HG02798 (cell line): ENCODE measurements around the gene NUMB.

Experiments
- ATAC-seq: cut with Tn5 transposase; IDR thresholded peaks from one replicate; pipeline ENCODE4 v1.9.1; 2021; ENCODE audit warnings: mild to moderate bottlenecking; ENCODE audit not compliant: unreplicated experiment, poor library complexity

NUMB gene

DNA sequence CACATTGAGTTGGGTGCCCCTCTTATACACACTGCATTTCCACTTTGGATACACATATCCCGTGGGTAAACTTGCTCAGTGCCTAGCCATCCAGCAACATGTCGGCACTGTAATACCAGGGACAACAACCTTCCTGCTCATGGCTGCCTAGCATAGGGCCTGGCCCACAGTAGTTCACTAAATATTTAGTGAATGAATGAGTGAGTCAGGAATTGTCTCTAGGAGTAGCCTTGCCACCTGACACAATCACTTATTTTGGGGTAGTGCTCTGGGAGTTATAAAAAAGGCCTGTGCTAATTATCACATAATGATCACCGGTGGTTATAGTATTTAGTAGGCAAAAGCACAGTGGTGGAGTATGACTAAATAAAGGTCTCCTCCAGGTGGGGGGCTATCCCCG, 8.5 kb upstream of the NUMB start:
- ATAC-seq, result no peak

- ATAC-seq, result no peak
These were observed 7.6 kb upstream of the NUMB start for GRCh38 chr14:73465823-73466532.

DNA sequence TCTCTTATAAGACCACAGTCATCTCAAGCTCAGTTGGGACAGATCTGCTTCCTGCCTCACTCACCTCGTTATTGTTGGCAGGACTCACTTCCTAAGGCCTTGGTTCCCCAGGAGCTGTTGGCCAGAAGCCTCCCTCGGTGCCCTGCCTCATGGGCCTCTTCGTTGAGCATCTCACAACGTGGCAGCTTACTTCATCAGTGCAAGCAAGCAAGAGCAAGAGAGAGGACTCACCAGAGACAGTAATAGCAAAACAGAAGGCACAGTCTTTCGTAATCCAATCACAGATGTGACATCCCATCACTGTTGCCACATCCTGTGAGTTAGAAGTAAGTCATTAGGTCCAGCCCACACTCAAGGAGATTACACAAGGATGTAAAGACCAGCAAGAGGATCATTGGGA, 5.1 kb upstream of the NUMB start:
- no peak for ATAC-seq

- ATAC-seq, result no peak
These were observed 4.5 kb upstream of the NUMB start for GRCh38 chr14:73462815-73463214.

DNA sequence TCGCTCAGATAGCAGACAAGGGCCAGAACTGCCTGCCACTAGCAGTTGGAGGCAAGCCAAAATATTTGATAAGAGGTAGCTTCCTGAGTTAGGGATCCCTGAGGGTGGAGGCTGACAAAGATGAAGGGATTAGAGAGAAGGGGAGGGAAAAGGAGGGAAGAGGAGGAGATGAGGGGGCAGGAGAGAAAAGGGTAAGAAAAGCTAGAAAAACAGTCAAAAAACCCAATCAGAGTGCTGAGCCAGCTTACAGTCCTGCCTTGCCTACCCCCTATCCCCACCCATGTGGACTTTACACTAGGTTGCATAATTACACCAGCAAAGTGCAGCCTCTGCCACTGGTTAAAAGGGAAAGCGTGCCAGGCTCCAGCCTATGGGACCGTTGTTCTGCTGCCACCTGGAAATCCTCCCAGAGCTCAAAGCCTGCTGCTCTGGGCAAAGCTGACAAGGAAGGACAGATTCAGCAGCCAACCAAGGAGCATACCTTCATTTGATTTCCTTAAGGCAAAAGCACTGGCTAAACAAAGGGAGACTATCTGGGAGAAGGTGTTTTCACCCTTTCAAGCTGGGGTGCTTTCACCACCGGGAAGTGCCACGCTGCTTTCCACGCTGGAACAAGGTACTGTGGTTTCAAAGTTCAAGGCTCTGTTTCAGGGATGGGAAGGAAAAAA, 3.8 kb upstream of the NUMB start:
- no peak for ATAC-seq

DNA sequence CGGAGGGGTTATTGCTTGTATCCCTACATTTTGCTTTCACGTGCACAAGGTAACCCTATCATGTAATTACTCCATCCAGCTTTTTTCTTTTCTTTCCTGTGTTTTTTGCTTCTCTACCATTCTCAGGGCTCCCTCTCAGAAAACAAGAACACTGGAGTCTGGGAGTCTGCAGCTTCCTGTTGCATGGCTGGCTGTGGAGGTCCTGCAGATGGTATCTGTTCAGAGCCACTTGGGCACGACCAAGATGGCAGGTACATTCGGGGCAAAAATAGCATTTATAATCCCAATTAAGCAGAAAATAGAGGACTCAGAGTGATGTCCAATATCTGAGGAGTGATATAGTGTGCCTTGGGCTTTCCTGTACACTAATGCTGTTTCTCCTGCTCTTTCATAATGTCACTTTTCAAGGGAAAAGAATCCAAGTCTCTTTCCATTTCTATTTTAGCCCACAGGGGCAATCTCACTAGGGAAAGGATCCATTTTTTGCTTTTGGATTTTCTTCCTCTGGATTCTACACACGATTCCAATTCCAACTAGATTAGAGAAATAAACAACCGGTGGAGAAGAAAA, 3.2 kb upstream of the NUMB start:
- no peak for ATAC-seq

DNA sequence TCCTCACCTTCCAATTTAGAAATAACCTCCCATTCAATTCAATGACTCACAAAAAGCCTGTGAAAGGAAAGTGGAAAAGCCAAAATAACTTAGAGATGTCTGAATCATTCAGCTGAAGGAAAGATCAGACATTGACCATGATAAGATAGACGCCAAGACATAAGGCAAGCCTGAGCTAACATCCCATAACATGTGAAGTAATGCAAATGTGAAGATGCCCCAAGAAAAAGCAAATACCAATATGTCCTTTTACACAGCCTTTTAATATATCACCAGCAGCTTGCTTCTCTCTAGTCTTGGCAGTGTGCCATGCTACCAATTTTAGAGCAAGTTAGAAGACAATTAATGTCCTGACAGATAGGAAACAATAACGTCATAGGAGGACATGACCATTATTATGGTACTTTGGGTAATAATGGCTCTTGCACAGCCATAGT, 2.4 kb upstream of the NUMB start:
- no peak for ATAC-seq

DNA sequence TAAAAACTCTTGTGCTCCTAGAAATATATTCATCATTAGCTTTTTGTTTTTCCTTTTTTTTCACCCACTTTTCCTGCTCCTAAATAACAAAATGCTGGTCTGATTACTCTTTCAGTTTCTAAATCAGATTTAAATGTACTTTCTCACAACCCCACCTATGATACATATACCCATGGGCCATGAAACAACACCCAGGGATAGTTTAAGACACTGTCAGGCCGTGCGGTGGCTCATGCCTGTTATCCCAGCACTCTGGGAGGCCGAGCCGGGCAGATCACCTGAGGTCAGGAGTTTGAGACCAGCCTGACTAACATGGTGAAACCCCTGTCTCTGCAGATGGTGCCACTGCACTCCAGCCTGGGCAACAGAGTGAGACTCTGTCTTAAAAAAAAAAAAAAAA, 1.6 kb upstream of the NUMB start:
- no peak for ATAC-seq

GRCh38 chr14:73457924-73458182, 493 bp downstream of the NUMB start:
- no peak for ATAC-seq

DNA sequence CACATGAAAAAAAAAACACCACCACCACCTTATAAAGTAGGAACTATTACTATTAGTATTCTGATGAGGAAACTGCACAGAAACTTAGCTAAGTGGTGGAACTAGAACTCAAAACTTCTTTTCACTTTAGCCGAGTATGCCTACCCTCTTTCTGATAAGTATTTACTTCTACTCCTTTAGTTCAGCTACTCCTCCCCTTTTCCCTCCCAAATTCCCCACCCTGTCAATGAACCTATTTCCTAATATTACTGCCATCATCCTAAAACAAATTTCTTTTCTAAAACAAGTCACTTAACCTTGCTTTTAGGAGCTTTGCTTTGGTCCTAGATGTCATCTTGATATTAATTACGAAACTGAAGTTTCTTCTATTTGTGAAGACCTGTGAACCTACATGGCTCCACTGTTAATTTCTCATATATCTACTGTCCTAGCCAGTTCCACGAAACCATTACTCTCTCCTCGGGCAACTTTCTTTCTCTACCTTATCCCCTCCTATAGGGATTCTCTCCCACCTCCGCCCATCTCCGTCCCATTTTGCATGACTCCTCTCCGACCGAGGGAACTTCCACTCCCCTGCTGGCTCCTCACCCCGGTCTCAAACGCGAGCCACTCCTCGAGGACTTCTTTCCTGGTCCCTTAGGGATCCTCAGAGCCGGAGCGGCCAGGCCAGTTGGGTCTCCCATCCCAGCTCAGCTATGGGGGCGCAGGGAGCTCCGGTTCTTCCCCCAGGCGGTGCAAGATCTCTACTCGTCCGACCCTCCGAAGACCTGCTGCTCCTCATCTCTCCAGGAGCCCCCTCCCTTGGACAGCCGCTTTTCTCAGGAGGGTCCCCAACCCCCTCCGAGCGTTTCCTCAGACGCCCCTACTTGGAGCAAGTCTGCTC, 1.1 kb downstream of the NUMB start:
- ATAC-seq, result no peak

DNA sequence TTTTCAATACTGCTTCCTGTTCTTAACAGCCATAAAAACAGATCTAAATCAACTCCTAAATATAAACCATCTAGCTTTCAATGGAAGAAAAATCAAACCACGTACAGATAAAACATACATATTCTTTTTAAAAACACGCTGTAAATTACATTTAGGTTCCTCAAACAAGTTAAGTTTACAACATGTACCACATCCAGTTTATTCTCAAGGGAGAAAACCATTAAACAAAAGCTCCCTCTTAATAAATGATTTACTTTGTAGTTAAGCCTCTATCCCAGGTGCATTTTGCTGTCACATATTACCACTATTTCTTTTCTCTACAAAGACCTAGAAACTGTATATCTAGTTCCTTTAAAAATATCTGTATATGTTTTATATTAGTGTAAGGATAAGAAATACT, 3.1 kb downstream of the NUMB start:
- ATAC-seq, result no peak

DNA sequence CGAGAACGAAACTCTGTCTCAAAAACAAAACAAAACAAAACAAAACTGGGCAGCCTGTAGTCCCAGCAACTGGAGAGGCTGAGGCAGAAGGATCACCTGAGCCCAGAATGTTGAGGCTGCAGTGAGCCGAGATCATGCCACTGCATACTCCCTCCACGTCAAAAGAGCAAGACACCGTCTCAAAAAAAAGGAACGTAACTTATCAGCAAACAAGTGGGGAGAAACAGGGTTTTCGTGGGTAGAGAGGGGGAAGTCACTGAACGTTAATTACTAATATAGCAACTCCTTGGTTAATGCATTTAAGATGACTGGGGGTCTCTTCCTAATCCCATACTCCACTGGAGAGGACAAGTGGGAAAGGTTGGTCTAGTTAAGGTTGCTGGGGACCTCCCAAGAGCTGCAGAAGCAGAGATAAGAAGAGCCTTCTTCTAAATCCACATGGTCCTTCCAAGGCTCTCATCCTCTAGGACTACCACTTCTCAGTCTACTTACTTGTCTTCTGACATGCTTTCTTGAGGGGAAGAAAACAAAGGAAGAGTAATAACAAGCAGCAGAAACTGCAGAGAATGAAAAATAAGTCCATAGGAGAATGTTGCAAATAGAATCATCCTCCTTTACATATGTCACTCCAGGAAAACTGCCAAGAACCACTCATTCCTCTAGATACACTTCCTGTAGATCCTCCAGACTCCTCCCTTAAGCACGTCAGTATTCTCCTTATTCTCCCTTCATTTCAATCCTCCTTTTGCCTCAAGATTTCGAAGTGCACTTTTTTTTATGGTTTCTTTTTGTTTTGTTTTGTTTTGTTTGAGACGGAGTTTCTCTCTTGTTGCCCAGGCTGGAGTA, 5.8 kb downstream of the NUMB start:
- ATAC-seq, result no peak

DNA sequence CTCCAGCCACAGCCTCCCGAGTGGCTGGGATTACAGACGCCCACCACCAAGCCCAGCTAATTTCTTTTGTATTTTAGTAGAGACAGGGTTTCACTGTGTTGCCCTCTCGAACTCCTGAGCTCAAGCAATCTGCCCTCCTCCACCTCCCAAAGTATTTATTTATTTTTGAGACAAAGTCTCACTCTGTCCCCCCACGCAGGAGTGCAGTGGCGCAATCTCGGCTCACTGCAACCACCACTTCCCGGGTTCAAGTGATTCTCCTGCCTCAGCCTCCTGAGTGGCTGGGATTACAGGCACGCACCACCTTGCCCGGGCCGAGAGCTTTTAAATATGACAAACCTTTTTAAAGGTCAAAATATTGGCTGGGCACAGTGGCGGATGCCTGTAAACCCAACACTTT, 14.6 kb downstream of the NUMB start:
- ATAC-seq, result no peak

DNA sequence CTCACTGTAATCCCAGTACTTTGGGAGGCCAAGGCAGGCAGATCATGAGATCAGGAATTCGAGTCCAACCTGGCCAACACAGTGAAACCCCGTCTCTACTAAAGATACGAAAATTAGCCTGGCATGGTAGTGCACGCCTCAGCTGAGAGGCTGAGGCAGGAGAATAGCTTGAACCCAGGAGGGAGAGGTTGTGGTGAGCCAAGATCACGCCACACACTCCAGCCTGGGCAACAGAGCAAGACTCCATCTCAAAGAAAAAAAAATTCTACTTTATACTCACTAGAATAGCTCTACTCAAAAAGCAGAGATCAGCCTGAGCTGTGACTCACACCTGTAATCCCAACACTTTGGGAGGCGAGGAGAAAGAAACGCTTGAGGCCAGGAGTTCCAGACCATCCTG, 17.1 kb downstream of the NUMB start:
- ATAC-seq, result no peak

DNA sequence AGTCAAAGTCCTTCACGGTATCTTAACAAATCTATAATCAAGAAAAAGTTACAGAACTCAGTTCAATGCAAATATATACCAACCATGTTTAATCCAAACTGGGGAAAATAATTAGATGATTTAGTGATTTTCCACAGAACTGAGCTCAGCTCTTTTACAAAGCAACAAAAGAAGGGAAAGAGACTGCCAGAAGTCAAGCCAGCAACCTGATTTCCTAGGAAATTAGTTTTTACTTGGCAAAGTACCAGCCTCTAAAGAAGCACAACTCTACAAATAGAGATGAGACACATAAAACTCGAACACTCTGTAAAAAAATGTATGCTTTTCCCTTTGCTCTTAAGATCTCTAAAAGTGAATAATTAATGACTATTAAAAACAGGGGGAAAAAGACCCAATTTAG, 19.4 kb downstream of the NUMB start:
- ATAC-seq, result no peak

DNA sequence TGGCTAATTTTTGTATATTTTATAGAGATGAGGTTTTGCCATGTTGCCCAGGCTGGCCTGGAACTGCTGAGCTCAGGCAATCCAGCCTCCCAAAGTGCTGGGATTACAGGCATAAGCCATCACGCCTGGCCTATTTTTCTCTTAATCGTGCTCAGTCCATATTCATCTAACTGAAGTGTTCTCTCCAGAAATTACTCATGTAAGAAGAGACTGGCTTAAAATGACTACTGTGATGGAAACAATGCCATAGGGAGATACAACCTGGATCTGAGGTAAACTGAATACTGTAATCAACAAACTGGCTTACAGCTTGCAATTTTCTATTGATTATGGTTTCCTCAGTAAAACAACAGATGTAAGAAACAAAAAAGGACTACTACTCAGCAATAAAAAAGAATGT, 21.1 kb downstream of the NUMB start:
- ATAC-seq, result no peak

DNA sequence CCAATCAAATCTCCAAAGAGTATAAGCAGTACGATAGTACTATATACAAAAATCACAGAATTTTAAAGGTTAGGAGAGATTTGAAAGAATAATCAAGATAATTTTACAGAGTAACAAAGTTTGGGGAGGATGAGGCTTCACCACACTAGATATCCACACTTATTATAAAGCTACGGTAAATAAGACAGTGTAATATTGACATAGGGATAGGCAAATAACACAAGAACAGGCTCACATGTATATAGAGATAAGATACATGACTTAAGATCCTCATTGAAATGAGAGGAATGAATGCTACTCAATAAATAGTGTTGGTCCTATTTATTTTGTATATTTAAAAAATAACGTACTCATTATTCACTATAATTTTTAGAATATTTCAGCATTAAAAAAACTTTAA, 26.2 kb downstream of the NUMB start:
- ATAC-seq, result no peak

- ATAC-seq, result no peak
These were observed 30.0 kb downstream of the NUMB start for GRCh38 chr14:73428353-73428824.

DNA sequence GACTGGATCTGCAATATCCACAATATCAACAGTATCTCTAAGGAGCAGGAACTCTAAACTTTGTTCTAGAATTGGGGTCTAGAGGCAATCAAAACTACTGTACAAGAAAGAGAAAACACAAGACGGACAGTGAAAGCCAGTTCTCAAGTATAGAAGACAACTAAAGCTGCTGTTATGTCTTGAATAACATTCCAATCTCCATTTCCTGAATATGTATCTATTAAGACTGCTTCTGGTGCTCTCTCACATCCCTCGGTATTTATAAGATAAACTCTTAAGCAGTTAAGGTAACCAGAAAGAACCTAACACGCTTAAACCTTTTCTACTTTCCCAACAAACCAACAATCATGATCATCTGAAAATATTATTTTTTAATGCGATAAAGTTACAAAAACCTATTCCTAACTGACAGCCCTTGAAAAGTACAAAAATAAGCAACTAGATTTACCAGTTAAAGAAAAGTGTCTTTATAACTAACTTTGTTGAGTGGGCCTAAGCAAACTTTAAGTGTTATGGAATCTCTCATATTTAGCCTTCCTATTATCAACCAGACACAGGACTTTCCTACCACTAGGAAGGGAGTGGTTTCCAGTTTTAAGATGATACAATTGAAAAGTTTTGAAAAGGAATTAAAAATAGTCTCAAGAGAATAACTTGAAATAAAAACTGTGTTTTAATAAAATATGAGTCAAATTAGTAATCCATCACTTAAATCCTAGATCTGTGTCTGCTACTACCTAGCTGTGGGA, 30.7 kb downstream of the NUMB start:
- no peak for ATAC-seq

- ATAC-seq, result no peak
These were observed 31.5 kb downstream of the NUMB start for GRCh38 chr14:73426877-73427276.
